ENCODE data around the gene TMEM255B. TPM values are rescaled to one million over a fixed set of nuclear protein-coding genes. Genes with fewer than 3 reads are reported as not detected.

Gene TMEM255B
- total and polyA plus RNA-seq, 9 of the 15 experiments (the other 6 are each of a cell fraction or from before 2014, with no cell fraction given) = 0.01 to 0.75 (median 0.23) TPM

- TF ChIP-seq, protein P1, sequence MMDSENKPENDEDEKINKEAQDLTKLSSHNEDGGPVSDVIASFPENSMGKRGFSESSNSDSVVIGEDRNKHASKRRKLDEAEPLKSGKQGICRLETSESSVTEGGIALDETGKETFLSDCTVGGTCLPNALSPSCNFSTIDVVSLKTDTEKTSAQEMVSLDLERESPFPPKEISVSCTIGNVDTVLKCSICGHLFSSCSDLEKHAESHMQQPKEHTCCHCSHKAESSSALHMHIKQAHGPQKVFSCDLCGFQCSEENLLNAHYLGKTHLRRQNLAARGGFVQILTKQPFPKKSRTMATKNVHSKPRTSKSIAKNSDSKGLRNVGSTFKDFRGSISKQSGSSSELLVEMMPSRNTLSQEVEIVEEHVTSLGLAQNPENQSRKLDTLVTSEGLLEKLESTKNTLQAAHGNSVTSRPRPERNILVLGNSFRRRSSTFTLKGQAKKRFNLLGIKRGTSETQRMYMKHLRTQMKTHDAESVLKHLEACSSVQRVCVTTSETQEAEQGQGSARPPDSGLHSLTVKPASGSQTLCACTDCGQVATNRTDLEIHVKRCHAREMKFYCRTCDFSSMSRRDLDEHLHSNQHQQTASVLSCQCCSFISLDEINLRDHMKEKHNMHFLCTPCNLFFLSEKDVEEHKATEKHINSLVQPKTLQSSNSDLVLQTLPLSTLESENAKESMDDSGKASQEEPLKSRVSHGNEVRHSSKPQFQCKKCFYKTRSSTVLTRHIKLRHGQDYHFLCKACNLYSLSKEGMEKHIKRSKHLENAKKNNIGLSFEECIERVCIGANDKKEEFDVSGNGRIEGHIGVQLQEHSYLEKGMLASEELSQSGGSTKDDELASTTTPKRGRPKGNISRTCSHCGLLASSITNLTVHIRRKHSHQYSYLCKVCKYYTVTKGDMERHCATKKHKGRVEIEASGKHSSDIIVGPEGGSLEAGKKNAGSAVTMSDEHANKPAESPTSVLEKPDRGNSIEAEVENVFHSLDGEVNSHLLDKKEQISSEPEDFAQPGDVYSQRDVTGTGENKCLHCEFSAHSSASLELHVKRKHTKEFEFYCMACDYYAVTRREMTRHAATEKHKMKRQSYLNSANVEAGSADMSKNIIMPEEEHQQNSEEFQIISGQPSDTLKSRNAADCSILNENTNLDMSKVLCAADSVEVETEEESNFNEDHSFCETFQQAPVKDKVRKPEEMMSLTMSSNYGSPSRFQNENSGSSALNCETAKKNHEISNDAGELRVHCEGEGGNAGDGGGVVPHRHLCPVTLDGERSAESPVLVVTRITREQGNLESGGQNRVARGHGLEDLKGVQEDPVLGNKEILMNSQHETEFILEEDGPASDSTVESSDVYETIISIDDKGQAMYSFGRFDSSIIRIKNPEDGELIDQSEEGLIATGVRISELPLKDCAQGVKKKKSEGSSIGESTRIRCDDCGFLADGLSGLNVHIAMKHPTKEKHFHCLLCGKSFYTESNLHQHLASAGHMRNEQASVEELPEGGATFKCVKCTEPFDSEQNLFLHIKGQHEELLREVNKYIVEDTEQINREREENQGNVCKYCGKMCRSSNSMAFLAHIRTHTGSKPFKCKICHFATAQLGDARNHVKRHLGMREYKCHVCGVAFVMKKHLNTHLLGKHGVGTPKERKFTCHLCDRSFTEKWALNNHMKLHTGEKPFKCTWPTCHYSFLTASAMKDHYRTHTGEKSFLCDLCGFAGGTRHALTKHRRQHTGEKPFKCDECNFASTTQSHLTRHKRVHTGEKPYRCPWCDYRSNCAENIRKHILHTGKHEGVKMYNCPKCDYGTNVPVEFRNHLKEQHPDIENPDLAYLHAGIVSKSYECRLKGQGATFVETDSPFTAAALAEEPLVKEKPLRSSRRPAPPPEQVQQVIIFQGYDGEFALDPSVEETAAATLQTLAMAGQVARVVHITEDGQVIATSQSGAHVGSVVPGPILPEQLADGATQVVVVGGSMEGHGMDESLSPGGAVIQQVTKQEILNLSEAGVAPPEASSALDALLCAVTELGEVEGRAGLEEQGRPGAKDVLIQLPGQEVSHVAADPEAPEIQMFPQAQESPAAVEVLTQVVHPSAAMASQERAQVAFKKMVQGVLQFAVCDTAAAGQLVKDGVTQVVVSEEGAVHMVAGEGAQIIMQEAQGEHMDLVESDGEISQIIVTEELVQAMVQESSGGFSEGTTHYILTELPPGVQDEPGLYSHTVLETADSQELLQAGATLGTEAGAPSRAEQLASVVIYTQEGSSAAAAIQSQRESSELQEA (IDR thresholded peaks at IDR 0.05; ENCODE audit: low read depth) = no peak
- TF ChIP-seq PTTG1 (tag; IDR thresholded peaks at IDR 0.05; ENCODE audit: low read depth) (no peak), SRSF9 (IDR thresholded peaks at IDR 0.05; ENCODE audit: borderline replicate concordance, low read depth, low read length) (no peak), SIRT6 (IDR thresholded peaks at IDR 0.05; ENCODE audit: low read depth, low read length) (no peak), MGA (IDR thresholded peaks at IDR 0.05) (no peak)
Measured at GRCh38 chr13:113816946-113817859, 58.2 kb downstream of the TMEM255B start (continued).
